B cell (primary cell): Measurements from ENCODE around the gene LBH. TPM values are rescaled to one million over a fixed set of nuclear protein-coding genes. Genes with fewer than 3 reads are reported as not detected.

ENCODE experiments used
- ATAC-seq: fragments of 200-7000 bp; cut with Tn5 transposase; one replicate; pipeline ENCODE4 v1.10.0; 2021; ENCODE audit warnings: low read depth, mild to moderate bottlenecking, moderate number of reproducible peaks, moderate library complexity
- CTCF ChIA-PET: fragments of 350-600 bp; sonication (Branson Sonifier 250); formaldehyde crosslinking; loops from one replicate; lab custom pipeline; 2021; ENCODE audit warnings: antibody characterized with exemption, inconsistent platforms; lab: Charles Lee
- POLR2A ChIA-PET: fragments of 350-600 bp; sonication (Branson Sonifier 250); formaldehyde crosslinking; loops from one replicate; lab custom pipeline; 2021; ENCODE audit warnings: antibody characterized with exemption; lab: Charles Lee
- DNase-seq: peaks from one replicate; pipeline ENCODE4 v3.0.0; 2013
- H2AFZ ChIP-seq: 2 replicates; pipeline ENCODE4 v1.6.1; 2012; ENCODE audit warnings: mild to moderate bottlenecking, low read depth, low read length; ENCODE audit not compliant: insufficient read depth, poor library complexity, severe bottlenecking
- H3K27ac ChIP-seq, 2 donors: 1 replicate in 1 of 2; 2 replicates in 1 of 2; pipeline ENCODE4 v1.5.1; 2012 to 2013; ENCODE audit warnings: low read length in 2 of 2, mild to moderate bottlenecking in 2 of 2, moderate library complexity in 1 of 2
- H3K27me3 ChIP-seq, 4 experiments: fragments of 200-600 bp in 1 of 4; sonication (generic) in 1 of 4; replicated peaks in 1 of 4; 1 replicate in 2 of 4; 2 replicates in 2 of 4; pipeline versions ENCODE4 v1.6.1 to v1.7.0; 2013 to 2016; ENCODE audit warnings: low read length in 3 of 4, mild to moderate bottlenecking in 2 of 4, mixed read lengths in 1 of 4, moderate library complexity in 1 of 4; ENCODE audit not compliant: insufficient read depth in 4 of 4, control insufficient read depth in 3 of 4; ENCODE audit errors: control extremely low read depth in 1 of 4
- H3K36me3 ChIP-seq, 2 experiments: replicated peaks in 1 of 2; 1 replicate in 1 of 2; 2 replicates in 1 of 2; pipeline versions ENCODE4 v1.6.1 to v1.7.1; 2013; ENCODE audit warnings: low read length in 1 of 2; ENCODE audit not compliant: insufficient read depth in 2 of 2, control insufficient read depth in 1 of 2; ENCODE audit errors: control extremely low read depth in 1 of 2, extremely low read depth in 1 of 2
- H3K4me1 ChIP-seq, 2 donors: fragments of 200-600 bp in 1 of 2; sonication (generic) in 1 of 2; 1 replicate in 1 of 2; 2 replicates in 1 of 2; pipeline versions ENCODE4 v1.5.1 to v1.6.1; 2013 to 2017; ENCODE audit warnings: low read length in 2 of 2; ENCODE audit not compliant: control insufficient read depth in 2 of 2, insufficient read depth in 2 of 2
- H3K4me2 ChIP-seq: replicated peaks from 2 replicates; pipeline ENCODE3; 2012; ENCODE audit warnings: mild to moderate bottlenecking, low read depth, low read length; ENCODE audit not compliant: poor library complexity, severe bottlenecking
- H3K4me3 ChIP-seq, 5 experiments: fragments of 200-600 bp in 1 of 5; sonication (generic) in 1 of 5; 1 replicate in 3 of 5; 2 replicates in 2 of 5; pipeline versions ENCODE4 v1.5.1 to v1.7.0; 2011 to 2016; ENCODE audit warnings: low read length in 4 of 5, mild to moderate bottlenecking in 4 of 5, low read depth in 2 of 5, control low read depth in 1 of 5, moderate library complexity in 1 of 5; ENCODE audit not compliant: insufficient read depth in 1 of 5; ENCODE audit errors: control extremely low read depth in 1 of 5, extremely low read depth in 1 of 5
- H3K79me2 ChIP-seq: fragments of 200-600 bp; sonication (generic); one replicate; pipeline ENCODE4 v1.6.0; 2016; ENCODE audit warnings: low read length; ENCODE audit not compliant: control insufficient read depth, insufficient read depth
- H3K9ac ChIP-seq: fragments of 200-600 bp; sonication (generic); 2 replicates; pipeline ENCODE4 v1.6.1; 2017; ENCODE audit warnings: mild to moderate bottlenecking, low read length, moderate library complexity
- H3K9me3 ChIP-seq, 3 donors: one replicate each; pipeline versions ENCODE4 v1.6.1 to v1.7.1; 2013; ENCODE audit warnings: low read length in 2 of 3; ENCODE audit not compliant: control insufficient read depth in 2 of 3, insufficient read depth in 1 of 3; ENCODE audit errors: control extremely low read depth in 1 of 3
- H4K20me1 ChIP-seq: 2 replicates; pipeline ENCODE4 v1.6.0; 2012; ENCODE audit warnings: mild to moderate bottlenecking, low read length; ENCODE audit not compliant: insufficient read depth, control insufficient read depth, poor library complexity, severe bottlenecking
- H3K27ac Mint-ChIP-seq: one replicate; pipeline ENCODE4 v1.8.0; 2021; ENCODE audit warnings: mixed read lengths
- H3K27me3 Mint-ChIP-seq: one replicate; pipeline ENCODE4 v1.8.0; 2021; ENCODE audit warnings: mixed read lengths
- H3K4me1 Mint-ChIP-seq: one replicate; pipeline ENCODE4 v1.8.0; 2021; ENCODE audit warnings: mixed read lengths
- H3K4me3 Mint-ChIP-seq: one replicate; pipeline ENCODE4 v1.8.0; 2021; ENCODE audit warnings: mixed read lengths
- H3K9me3 Mint-ChIP-seq: one replicate; pipeline ENCODE4 v1.8.0; 2022; ENCODE audit warnings: mixed read lengths; ENCODE audit not compliant: insufficient read depth
- CTCF ChIP-seq: fragments of 200-600 bp; IDR thresholded peaks from one replicate; pipeline ENCODE4 v1.8.0; 2022; ENCODE audit warnings: antibody characterized with exemption, mild to moderate bottlenecking
- EZH2 ChIP-seq: IDR thresholded peaks from 2 replicates; pipeline ENCODE4 v1.6.1; 2012; ENCODE audit warnings: borderline replicate concordance, low read depth, mild to moderate bottlenecking, moderate library complexity, low read length; ENCODE audit not compliant: insufficient read depth, poor library complexity, severe bottlenecking
- WGBS: methylation state at CpG from one replicate; pipeline ENCODE4 v1.1.5; 2013; ENCODE audit warnings: missing lambda C conversion rate; ENCODE audit not compliant: insufficient coverage; 5-methylcytosine and 5-hydroxymethylcytosine counted together
- intact Hi-C: fragments of 100-400 bp; cut with micrococcal nuclease; formaldehyde crosslinking; loops from one replicate; pipeline ENCODE4 v1.10.0; 2022
- polyA plus RNA-seq: library from polyadenylated mRNA; depleted of rRNA; stranded (reverse); fragments of >200 nt; gene quantifications from 2 replicates; pipeline ENCODE4 v1.2.3, GENCODE V29; 2012
- total RNA-seq, 2 donors: library from RNA; stranded (reverse); fragments of 120-200 nt in 1 of 2; gene quantifications; 1 replicate in 1 of 2; 2 replicates in 1 of 2; pipeline versions ENCODE4 v1.2.3 to v1.2.4, GENCODE V29; 2013 to 2022

LBH gene
- total and polyA plus RNA-seq, 2 donors (not counting 1 experiment from before 2014, with no cell fraction given): 158 to 201 TPM

GRCh38 chr2:30205456-30205855 lies 25.9 kb upstream of the LBH start:
- ChIA-PET POLR2A (no interaction called here), CTCF (interaction anchor here (1.5 to 6.8 kb wide), 3 partner anchors 40 to 505 kb away, joined by 8 to 116 read pairs (median 24); no protein-coding TSS in a partner anchor)
- Histone ChIP-seq H4K20me1 (no peaks in the 10 kb centered on the region), H3K79me2 (no peaks in the 10 kb centered on the region), H2AFZ (no peak overlapping the region), H3K9me3 (no peaks in the 10 kb centered on the region), H3K4me2 (no peak overlapping the region), H3K36me3 (no peaks in the 10 kb centered on the region), H3K27ac (no peak overlapping the region), H3K4me3 (no peak overlapping the region), H3K9ac (no peak overlapping the region), H3K4me1 (peaks cover 9 to 18% of the 10 kb centered on the region in 2 donors), H3K27me3 (no peaks in the 10 kb centered on the region)
- no peaks in the 10 kb centered on the region for H3K9me3 Mint-ChIP-seq
- no peak for ATAC-seq
- H3K27ac Mint-ChIP-seq: no peak overlapping the region
- DNase-seq: no peak
- intact Hi-C loops: no loop called here
- no CpG with 5 or more reads among the region's 1 CpG for WGBS
- TF ChIP-seq CTCF (no peak), EZH2 (no peak)
- peaks cover 16% of the 10 kb centered on the region for H3K4me1 Mint-ChIP-seq
- no peaks in the 10 kb centered on the region for H3K27me3 Mint-ChIP-seq
- no peak overlapping the region for H3K4me3 Mint-ChIP-seq

GRCh38 chr2:30206461-30207430 lies 24.6 kb upstream of the LBH start:
- Histone ChIP-seq H3K79me2 (no peaks in the 10 kb centered on the region), H3K4me2 (no peak overlapping the region), H3K9ac (no peak overlapping the region), H3K4me3 (no peak overlapping the region), H3K4me1 (peaks cover 9 to 18% of the 10 kb centered on the region in 2 donors), H3K36me3 (no peaks in the 10 kb centered on the region), H3K9me3 (no peaks in the 10 kb centered on the region), H2AFZ (no peak overlapping the region), H4K20me1 (no peaks in the 10 kb centered on the region), H3K27ac (no peak overlapping the region), H3K27me3 (no peaks in the 10 kb centered on the region)
- no peak overlapping the region for H3K4me3 Mint-ChIP-seq
- H3K9me3 Mint-ChIP-seq: no peaks in the 10 kb centered on the region
- ChIA-PET CTCF (interaction anchor here (0.6 to 9.8 kb wide), 15 partner anchors 10 to 1317 kb away, joined by 3 to 344 read pairs (median 16); partner anchors contain the start of genes LBH and LCLAT1), POLR2A (no interaction called here)
- H3K27me3 Mint-ChIP-seq: no peaks in the 10 kb centered on the region
- no peak for ATAC-seq
- 57% methylated on average over 3 of the region's 9 CpGs for WGBS
- intact Hi-C loops: no loop called here
- no peak for DNase-seq
- no peak overlapping the region for H3K27ac Mint-ChIP-seq
- TF ChIP-seq CTCF: no peak
- TF ChIP-seq EZH2: no peak
- peaks cover 16% of the 10 kb centered on the region for H3K4me1 Mint-ChIP-seq
